SIG-M5 treated with dmso at 0.1 percent for 504 hours (cell line): ENCODE results near the gene PTGR3.
A peak's percentile ranks its signal among the peaks of the same experiment; 100 is the strongest.
"Not testable (repeated sequence)": the region's sequence is repeated elsewhere in the genome, so short reads cannot be mapped to it uniquely, and the experiment has no call there.

ENCODE experiments used
- DNase-seq: peaks from one replicate; lab custom pipeline; 2025; ENCODE audit not compliant: unreplicated experiment; lab: John Stamatoyannopoulos, UW

PTGR3 gene

GRCh38 chr18:75204269-75204731 lies 4.6 kb downstream of the PTGR3 start:
- no peak for DNase-seq

- no peak for DNase-seq
Measured at GRCh38 chr18:75203416-75204268, 5.3 kb downstream of the PTGR3 start.

- no peak for DNase-seq
Measured at GRCh38 chr18:75202696-75203365, 6.1 kb downstream of the PTGR3 start.

GRCh38 chr18:75201282-75202270 lies 7.4 kb downstream of the PTGR3 start:
- no peak for DNase-seq

GRCh38 chr18:75200605-75201280 lies 8.2 kb downstream of the PTGR3 start:
- DNase-seq = no peak

- no peak for DNase-seq
Measured at GRCh38 chr18:75200071-75200470, 8.9 kb downstream of the PTGR3 start.

- no peak for DNase-seq
Measured at GRCh38 chr18:75199327-75199726, 9.6 kb downstream of the PTGR3 start.

GRCh38 chr18:75198036-75198435 lies 10.9 kb downstream of the PTGR3 start:
- no peak for DNase-seq

- DNase-seq = no peak
Measured at GRCh38 chr18:75192899-75193298, 16.0 kb downstream of the PTGR3 start.

- DNase-seq = no peak
Measured at GRCh38 chr18:75189696-75190095, 19.2 kb downstream of the PTGR3 start.

GRCh38 chr18:75187702-75188101 lies 21.2 kb downstream of the PTGR3 start:
- DNase-seq = not testable (repeated sequence)

GRCh38 chr18:75185460-75185859 lies 23.5 kb downstream of the PTGR3 start:
- no peak for DNase-seq

- no peak for DNase-seq
Measured at GRCh38 chr18:75183973-75184493, 24.9 kb downstream of the PTGR3 start.

- no peak for DNase-seq
Measured at GRCh38 chr18:75183524-75183923, 25.4 kb downstream of the PTGR3 start.

- no peak for DNase-seq
Measured at GRCh38 chr18:75179819-75180600, 28.9 kb downstream of the PTGR3 start.

- no peak for DNase-seq
Measured at GRCh38 chr18:75178376-75178775, 30.6 kb downstream of the PTGR3 start.

GRCh38 chr18:75176849-75177248 lies 32.1 kb downstream of the PTGR3 start:
- DNase-seq = no peak

GRCh38 chr18:75173738-75174137 lies 35.2 kb downstream of the PTGR3 start:
- no peak for DNase-seq

- peak; percentile 82 for DNase-seq
Measured at GRCh38 chr18:75173125-75173432, 35.9 kb downstream of the PTGR3 start.
